Naive thymus-derived CD4-positive, alpha-beta T cell (primary cell): ENCODE data around the gene IFRD2. TPM values are rescaled to one million over a fixed set of nuclear protein-coding genes. Genes with fewer than 3 reads are reported as not detected.
"Not testable (repeated sequence)": the region's sequence is repeated elsewhere in the genome, so short reads cannot be mapped to it uniquely, and the experiment has no call there.

ENCODE experiments used
- ATAC-seq: fragments of 150-1000 bp; cut with Tn5 transposase; 2 replicates; pipeline ENCODE4 v1.10.0; 2021; ENCODE audit warnings: mild to moderate bottlenecking, moderate library complexity
- CTCF ChIA-PET: fragments of 350-600 bp; sonication (Branson Sonifier 250); formaldehyde crosslinking; loops from one replicate; lab custom pipeline; 2021; ENCODE audit warnings: antibody characterized with exemption; lab: Charles Lee
- POLR2A ChIA-PET: fragments of 350-600 bp; sonication (Branson Sonifier 250); formaldehyde crosslinking; loops from one replicate; lab custom pipeline; 2021; ENCODE audit warnings: antibody characterized with exemption, inconsistent platforms; lab: Charles Lee
- DNase-seq, 9 donors: peaks; one replicate each; pipeline versions ENCODE4 v3.0.0 to v3.0.0-alpha.2; 2020 to 2022; ENCODE audit warnings: mixed read lengths in 1 of 9
- H3K27ac ChIP-seq: one replicate; pipeline ENCODE4 v1.7.0; 2013; ENCODE audit warnings: mild to moderate bottlenecking, low read depth, low read length, moderate library complexity
- H3K27me3 ChIP-seq, 2 donors: one replicate each; pipeline ENCODE4 v1.7.0; 2013; ENCODE audit warnings: low read length in 2 of 2, mild to moderate bottlenecking in 2 of 2, moderate library complexity in 2 of 2; ENCODE audit not compliant: control insufficient read depth in 2 of 2, insufficient read depth in 2 of 2
- H3K36me3 ChIP-seq, 3 experiments: 1 replicate in 2 of 3; 2 replicates in 1 of 3; pipeline ENCODE4 v1.7.0; 2013; ENCODE audit warnings: low read length in 3 of 3, mild to moderate bottlenecking in 3 of 3, moderate library complexity in 1 of 3; ENCODE audit not compliant: insufficient read depth in 3 of 3, control insufficient read depth in 2 of 3
- H3K4me1 ChIP-seq, 2 donors: one replicate each; pipeline ENCODE4 v1.7.0; 2013; ENCODE audit warnings: low read length in 2 of 2, mild to moderate bottlenecking in 2 of 2, moderate library complexity in 1 of 2; ENCODE audit not compliant: control insufficient read depth in 2 of 2, insufficient read depth in 2 of 2
- H3K4me3 ChIP-seq: 2 replicates; pipeline ENCODE4 v1.7.0; 2013; ENCODE audit warnings: mild to moderate bottlenecking, low read length
- H3K9me3 ChIP-seq, 3 experiments: 1 replicate in 2 of 3; 2 replicates in 1 of 3; pipeline ENCODE4 v1.7.0; 2013; ENCODE audit warnings: low read length in 3 of 3; ENCODE audit not compliant: control insufficient read depth in 2 of 3
- H3K27ac Mint-ChIP-seq, 9 donors: one replicate each; pipeline ENCODE4 v1.8.0; 2020 to 2022; ENCODE audit warnings: mixed read lengths in 9 of 9, mild to moderate bottlenecking in 8 of 9, moderate library complexity in 5 of 9, inconsistent platforms in 2 of 9
- H3K27me3 Mint-ChIP-seq, 5 donors: one replicate each; pipeline ENCODE4 v1.8.0; 2021 to 2022; ENCODE audit warnings: mixed read lengths in 5 of 5, mild to moderate bottlenecking in 1 of 5
- H3K36me3 Mint-ChIP-seq, 5 donors: one replicate each; pipeline ENCODE4 v1.8.0; 2020 to 2022; ENCODE audit warnings: mixed read lengths in 5 of 5, mild to moderate bottlenecking in 3 of 5, inconsistent platforms in 1 of 5
- H3K4me1 Mint-ChIP-seq, 7 donors: one replicate each; pipeline ENCODE4 v1.8.0; 2020 to 2022; ENCODE audit warnings: mixed read lengths in 7 of 7, mild to moderate bottlenecking in 3 of 7, inconsistent platforms in 1 of 7
- H3K4me3 Mint-ChIP-seq, 10 donors: one replicate each; pipeline ENCODE4 v1.8.0; 2020 to 2022; ENCODE audit warnings: mild to moderate bottlenecking in 10 of 10, mixed read lengths in 10 of 10, moderate library complexity in 6 of 10, inconsistent platforms in 2 of 10
- H3K9me3 Mint-ChIP-seq, 11 donors: one replicate each; pipeline ENCODE4 v1.8.0; 2020 to 2022; ENCODE audit warnings: mixed read lengths in 11 of 11, mild to moderate bottlenecking in 4 of 11, inconsistent platforms in 1 of 11, moderate library complexity in 1 of 11
- intact Hi-C, 2 donors: fragments of 100-400 bp; cut with micrococcal nuclease; formaldehyde crosslinking; loops; one replicate each; pipeline ENCODE4 v1.15.1; 2023
- polyA plus RNA-seq, 2 donors: library from polyadenylated mRNA; unstranded; fragments of 300-500 nt; fragmentation: Illumina TruSeq; gene quantifications; one replicate each; pipeline ENCODE4 v1.2.3, GENCODE V29; 2021
- total RNA-seq, 6 experiments: library from RNA in 5 of 6; stranded (reverse) in 5 of 6; gene quantifications; 1 replicate in 5 of 6; 2 replicates in 1 of 6; pipeline ENCODE4 v1.2.3 and lab custom pipeline; 2021 to 2026

The IFRD2 gene
- total and polyA plus RNA-seq, 7 experiments from 2014 or later = 53.7 to 85.1 (median 64.7) TPM

DNA sequence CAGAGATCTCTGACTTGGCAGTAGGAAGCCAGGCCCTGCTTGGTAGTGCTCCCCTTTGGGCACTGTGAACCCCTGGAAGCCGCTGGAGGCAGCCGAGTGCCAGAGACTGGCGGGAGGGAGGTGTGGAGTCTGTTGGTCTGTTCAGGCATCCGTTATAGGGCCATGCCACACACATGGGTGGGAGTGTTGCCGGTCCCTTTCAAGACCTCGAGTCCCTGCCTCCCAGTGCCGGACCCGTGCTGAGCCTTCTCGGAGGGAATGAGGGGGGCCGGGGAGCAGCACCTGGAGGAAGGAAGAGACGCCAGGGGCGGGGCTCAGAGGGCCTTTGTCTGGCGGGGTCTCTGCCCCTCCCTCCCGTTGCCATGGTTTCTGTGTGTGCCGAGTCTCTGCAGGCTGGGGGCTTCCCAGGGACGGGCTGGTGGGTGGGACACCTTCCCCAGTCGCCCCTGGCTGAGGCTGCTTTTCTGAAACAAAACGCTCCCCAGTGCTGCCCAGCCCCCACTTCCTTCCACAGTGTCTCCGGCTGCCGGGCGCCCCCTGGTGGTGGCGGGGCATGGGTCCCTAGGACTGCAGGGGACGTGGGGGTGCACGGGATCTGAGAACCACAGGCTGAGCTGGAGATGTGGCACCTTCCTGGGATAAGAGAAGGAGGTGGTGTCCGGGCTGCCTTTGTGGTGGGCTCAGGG is 46.3 kb downstream of the IFRD2 start:
- peaks cover 0 to 9% (median 0%) of the 10 kb centered on the region in 5 donors for H3K36me3 Mint-ChIP-seq

DNA sequence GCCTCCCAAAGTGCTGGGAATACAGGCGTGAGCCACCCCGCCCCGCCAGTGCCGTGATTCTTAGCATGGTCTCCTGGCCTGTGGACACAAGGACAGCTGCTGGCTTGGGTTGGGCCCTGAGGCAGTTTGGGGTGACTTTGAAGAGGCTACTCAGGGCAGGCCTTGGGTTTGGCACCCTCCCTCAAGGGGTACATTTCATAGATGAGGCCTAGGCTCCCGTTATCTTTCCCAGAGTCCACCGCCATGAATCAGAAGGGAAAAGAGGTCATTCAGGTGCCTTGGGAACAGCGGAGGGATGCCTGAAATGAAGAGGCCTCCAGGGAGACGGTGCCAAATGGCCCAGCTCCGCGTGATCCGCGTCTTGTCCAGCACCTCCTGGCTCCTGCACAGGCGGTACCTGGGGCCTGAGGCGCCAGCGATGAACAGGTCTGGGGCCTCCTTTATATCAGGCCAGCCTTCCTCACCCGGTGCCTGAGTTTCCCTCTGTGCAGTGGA is 46.9 kb downstream of the IFRD2 start:
- no peaks in the 10 kb centered on the region for H3K27me3 Mint-ChIP-seq
- Histone ChIP-seq H3K27me3 (no peaks in the 10 kb centered on the region), H3K36me3 (peaks cover 0 to 33% (median 0%) of the 10 kb centered on the region in 3 experiments), H3K4me3 (peak overlapping the region; percentile 52), H3K4me1 (peaks cover 63 to 88% of the 10 kb centered on the region in 2 donors), H3K9me3 (no peaks in the 10 kb centered on the region), H3K27ac (peak overlapping the region; percentile 88)
- no peak for ATAC-seq
- peaks cover 0 to 8% (median 0%) of the 10 kb centered on the region in 5 donors for H3K36me3 Mint-ChIP-seq
- no peaks in the 10 kb centered on the region for H3K9me3 Mint-ChIP-seq
- H3K4me1 Mint-ChIP-seq = peaks cover 53 to 88% (median 74%) of the 10 kb centered on the region in 7 donors
- intact Hi-C loops = no loop called here
- H3K27ac Mint-ChIP-seq = peak overlapping the region in 8 of 9 donors; percentile 80 to 96 (median 95)
- peak overlapping the region; percentile 65 to 89 (median 82) for H3K4me3 Mint-ChIP-seq
- POLR2A ChIA-PET = interaction anchor here (15.6 kb wide), 1 partner anchor 13 kb away, joined by 253 read pairs; the partner anchor contains the start of gene GNAI2
- CTCF ChIA-PET = interaction anchor here (0.7 to 9.5 kb wide), 2 partner anchors 15 to 1456 kb away, joined by 7 to 211 read pairs; partner anchors contain the start of gene GNAI2
- DNase-seq = no peak

More for the DNA sequence above, 46.3 kb downstream of the IFRD2 start:
- peaks cover 57 to 90% (median 74%) of the 10 kb centered on the region in 7 donors for H3K4me1 Mint-ChIP-seq
- ATAC-seq = peak; percentile 90
- H3K27me3 Mint-ChIP-seq = no peaks in the 10 kb centered on the region
- no peaks in the 10 kb centered on the region for H3K9me3 Mint-ChIP-seq
- Histone ChIP-seq H3K27ac (peak overlapping the region; percentile 88), H3K27me3 (no peaks in the 10 kb centered on the region), H3K4me1 (peaks cover 61 to 87% of the 10 kb centered on the region in 2 donors), H3K9me3 (no peaks in the 10 kb centered on the region), H3K36me3 (peaks cover 0 to 34% (median 0%) of the 10 kb centered on the region in 3 experiments), H3K4me3 (peak overlapping the region; percentile 52)
- intact Hi-C loops = loop anchor here (1.0 kb wide), 7 partner anchors 8 to 54 kb away; partner anchors contain the start of genes HYAL3 (in 2 of the 2) and NAA80 (in 2 of the 2)
- DNase-seq = peak; percentile 88 to 99 (median 94)
- ChIA-PET CTCF (interaction anchor here (0.6 to 9.5 kb wide), 17 partner anchors 10 to 1681 kb away, joined by 3 to 211 read pairs (median 5); partner anchors contain the start of genes GNAI2 and IFRD2), POLR2A (interaction anchor here (0.7 to 15.6 kb wide), 7 partner anchors 14 to 1253 kb away, joined by 3 to 253 read pairs (median 5); partner anchors contain the start of gene GNAI2)
- H3K4me3 Mint-ChIP-seq = peak overlapping the region; percentile 77 to 89 (median 82)
- H3K27ac Mint-ChIP-seq = peak overlapping the region; percentile 80 to 96 (median 95)

DNA sequence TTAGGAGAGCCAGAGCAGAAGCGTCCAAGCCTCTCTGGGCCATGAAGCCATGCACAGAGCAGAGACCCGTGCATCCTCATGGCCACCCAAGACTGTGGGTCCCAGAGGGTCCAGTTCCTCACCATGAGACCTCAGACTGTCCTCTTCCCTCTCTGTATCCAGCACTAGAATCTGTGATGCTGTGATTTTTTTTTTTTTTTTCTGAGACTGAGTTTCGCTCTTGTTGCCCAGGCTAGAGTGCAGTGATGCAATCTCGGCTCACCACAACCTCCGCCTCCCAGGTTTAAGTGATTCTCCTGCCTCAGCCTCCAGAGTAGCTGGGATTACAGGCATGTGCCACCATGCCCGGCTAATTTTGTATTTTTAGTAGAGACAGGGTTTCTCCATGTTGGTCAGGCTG is 47.4 kb downstream of the IFRD2 start:
- H3K9me3 ChIP-seq, H3K27me3 Mint-ChIP-seq, DNase-seq, H3K36me3 Mint-ChIP-seq, intact Hi-C loops, ATAC-seq, H3K4me3 ChIP-seq, H3K27me3 ChIP-seq, H3K9me3 Mint-ChIP-seq: not testable (repeated sequence)
- POLR2A ChIA-PET = interaction anchor here (15.6 kb wide), 1 partner anchor 13 kb away, joined by 253 read pairs; the partner anchor contains the start of gene GNAI2
- H3K4me1 Mint-ChIP-seq = peaks cover 53 to 88% (median 73%) of the 10 kb centered on the region in 7 donors
- H3K27ac Mint-ChIP-seq = peak overlapping the region; percentile 42 to 96 (median 82)
- Histone ChIP-seq H3K27ac (peak overlapping the region; percentile 88), H3K36me3 (peaks cover 0 to 33% (median 0%) of the 10 kb centered on the region in 3 experiments), H3K4me1 (peaks cover 67 to 88% of the 10 kb centered on the region in 2 donors)
- H3K4me3 Mint-ChIP-seq = peak overlapping the region in 8 of 10 donors; percentile 18 to 89 (median 74)
- CTCF ChIA-PET = interaction anchor here (0.7 to 9.5 kb wide), 2 partner anchors 14 to 1456 kb away, joined by 7 to 211 read pairs; partner anchors contain the start of gene GNAI2

DNA sequence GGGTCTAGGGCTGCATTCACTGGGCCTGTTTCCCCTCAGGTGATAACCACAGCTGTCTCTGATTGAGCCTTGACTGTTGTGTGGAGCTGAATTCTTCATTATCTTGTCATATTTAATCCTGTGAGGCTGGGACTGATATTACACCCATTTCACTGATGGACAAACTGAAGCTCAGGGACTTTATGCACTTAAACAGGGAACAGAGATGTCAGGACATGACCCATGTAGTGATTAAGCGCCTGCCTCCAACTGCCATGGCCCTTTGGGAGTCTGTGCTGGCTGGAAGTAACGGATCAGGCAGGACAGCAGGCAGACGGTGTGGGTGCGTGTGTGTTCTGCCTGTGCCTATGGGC is 48.7 kb downstream of the IFRD2 start:
- peak overlapping the region in 5 of 10 donors; percentile 10 to 68 (median 54) for H3K4me3 Mint-ChIP-seq
- POLR2A ChIA-PET = interaction anchor here (0.6 to 15.6 kb wide), 3 partner anchors 9 to 311 kb away, joined by 3 to 253 read pairs (median 6); partner anchors contain the start of gene GNAI2
- Histone ChIP-seq H3K4me3 (no peak overlapping the region), H3K36me3 (peaks cover 5 to 30% (median 7%) of the 10 kb centered on the region in 3 experiments), H3K27ac (peak overlapping the region; percentile 84), H3K9me3 (no peaks in the 10 kb centered on the region), H3K4me1 (peaks cover 75 to 89% of the 10 kb centered on the region in 2 donors), H3K27me3 (no peaks in the 10 kb centered on the region)
- peaks cover 58 to 88% (median 83%) of the 10 kb centered on the region in 7 donors for H3K4me1 Mint-ChIP-seq
- peaks cover 0 to 9% (median 0%) of the 10 kb centered on the region in 5 donors for H3K36me3 Mint-ChIP-seq
- DNase-seq (no peak), ATAC-seq (no peak)
- H3K27ac Mint-ChIP-seq = peak overlapping the region; percentile 51 to 96 (median 90)
- intact Hi-C loops = no loop called here
- no peaks in the 10 kb centered on the region for H3K9me3 Mint-ChIP-seq
- CTCF ChIA-PET = interaction anchor here (0.6 to 9.5 kb wide), 3 partner anchors 13 to 55 kb away, joined by 3 to 211 read pairs (median 6); partner anchors contain the start of genes GNAI2, HYAL3 and NAA80
- no peaks in the 10 kb centered on the region for H3K27me3 Mint-ChIP-seq

DNA sequence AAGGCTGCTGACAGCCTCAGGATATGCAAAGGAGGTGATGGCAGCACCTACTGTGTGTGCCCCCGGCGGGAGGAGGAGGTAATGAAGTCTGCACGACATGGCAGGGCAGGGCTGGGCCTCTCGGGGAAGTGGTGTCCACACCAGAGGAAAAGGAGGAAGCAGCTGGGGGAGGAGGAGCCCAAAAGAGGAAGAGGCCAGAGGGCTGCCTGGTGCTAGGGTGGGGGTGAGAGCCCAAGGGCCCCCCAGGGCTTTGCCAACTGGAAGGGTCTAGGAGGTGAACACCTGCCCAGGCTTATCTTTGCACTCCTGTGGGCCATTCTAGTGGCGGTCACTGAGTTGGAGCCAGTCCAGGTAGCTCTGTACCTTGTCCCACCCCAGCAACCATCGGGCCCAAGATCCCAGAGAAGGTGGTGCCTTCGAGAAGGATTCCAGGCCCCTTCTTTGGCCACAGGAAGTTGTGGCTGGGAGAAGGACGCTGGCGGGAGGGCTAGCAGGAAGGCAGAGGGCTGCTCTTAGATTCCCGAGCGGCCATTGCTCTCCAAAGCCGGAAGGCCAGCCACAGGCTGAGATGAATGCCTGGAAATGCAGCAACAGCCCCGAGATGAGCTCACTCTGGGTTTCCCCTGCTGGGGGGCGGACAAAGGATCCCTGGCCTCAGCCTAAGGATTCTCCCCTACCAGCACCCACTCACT is 49.2 kb downstream of the IFRD2 start:
- H3K4me3 ChIP-seq = peak overlapping the region; percentile 11
- peak overlapping the region; percentile 84 for H3K27ac ChIP-seq
- H3K27me3 ChIP-seq = no peaks in the 10 kb centered on the region
- intact Hi-C loops = no loop called here
- CTCF ChIA-PET = interaction anchor here (1.4 to 9.5 kb wide), 2 partner anchors 12 to 56 kb away, joined by 6 to 211 read pairs; partner anchors contain the start of genes GNAI2, HYAL3 and NAA80
- peak; percentile 40 for ATAC-seq
- POLR2A ChIA-PET = interaction anchor here (0.6 to 15.6 kb wide), 3 partner anchors 9 to 311 kb away, joined by 3 to 253 read pairs (median 6); partner anchors contain the start of gene GNAI2
- H3K27me3 Mint-ChIP-seq = no peaks in the 10 kb centered on the region
- H3K4me1 Mint-ChIP-seq = peaks cover 56 to 90% (median 84%) of the 10 kb centered on the region in 7 donors
- peak in 2 of 9 donors; percentile 39 to 55 for DNase-seq
- no peaks in the 10 kb centered on the region for H3K9me3 ChIP-seq
- peaks cover 5 to 25% (median 7%) of the 10 kb centered on the region in 3 experiments for H3K36me3 ChIP-seq
- H3K9me3 Mint-ChIP-seq = no peaks in the 10 kb centered on the region
- H3K4me3 Mint-ChIP-seq = peak overlapping the region; percentile 58 to 81 (median 70)
- peaks cover 0 to 10% (median 0%) of the 10 kb centered on the region in 5 donors for H3K36me3 Mint-ChIP-seq
- peaks cover 80 to 88% of the 10 kb centered on the region in 2 donors for H3K4me1 ChIP-seq
- H3K27ac Mint-ChIP-seq = peak overlapping the region; percentile 79 to 97 (median 93)
